Caco-2 (cell line): ENCODE data around the gene RPS27. TPM values are rescaled to one million over a fixed set of nuclear protein-coding genes. Genes with fewer than 3 reads are reported as not detected.

Experiments
- BruUV-seq: library from RNA; stranded (reverse); fragments of 400-500 nt; replicated peaks from 2 replicates; lab custom pipeline; 2021; lab: Mats Ljungman, UMichigan
- CTCF ChIA-PET: fragments of 300-600 bp; sonication (Branson Sonifier 250); formaldehyde crosslinking; loops from one replicate; lab custom pipeline; 2022; ENCODE audit warnings: antibody characterized with exemption; lab: Charles Lee
- POLR2A ChIA-PET: fragments of 300-600 bp; sonication (Branson Sonifier 250); formaldehyde crosslinking; loops from one replicate; lab custom pipeline; 2022; ENCODE audit warnings: antibody characterized with exemption; lab: Charles Lee
- DNase-seq, 2 experiments: peaks; one replicate each; pipeline versions ENCODE4 v3.0.0 to v3.0.0-alpha.2; 2020 to 2022
- H3K27me3 ChIP-seq: replicated peaks from 2 replicates; pipeline ENCODE4 v1.6.0; 2011; ENCODE audit warnings: low read length; ENCODE audit not compliant: control insufficient read depth, insufficient read depth
- H3K36me3 ChIP-seq: 2 replicates; pipeline ENCODE4 v1.5.1; 2011; ENCODE audit warnings: low read length; ENCODE audit not compliant: control insufficient read depth, insufficient read depth
- H3K4me1 ChIP-seq: fragments of 250-450 bp; sonication (Bioruptor Pico); 2 replicates; pipeline ENCODE4 v1.5.1; 2020; ENCODE audit warnings: mild to moderate bottlenecking
- H3K4me3 ChIP-seq: 2 replicates; pipeline ENCODE4 v1.5.1; 2011; ENCODE audit warnings: low read depth, mild to moderate bottlenecking, control low read depth, low read length
- H3K9me3 ChIP-seq: fragments of 250-450 bp; sonication (Bioruptor Pico); 2 replicates; pipeline ENCODE4 v1.5.1; 2020; ENCODE audit warnings: mild to moderate bottlenecking, moderate library complexity
- H3K27ac Mint-ChIP-seq: one replicate; pipeline ENCODE4 v1.8.0; 2022; ENCODE audit warnings: mixed read lengths; ENCODE audit not compliant: unreplicated experiment
- H3K27me3 Mint-ChIP-seq: one replicate; pipeline ENCODE4 v1.8.0; 2022; ENCODE audit warnings: mixed read lengths; ENCODE audit not compliant: insufficient read depth, unreplicated experiment
- H3K36me3 Mint-ChIP-seq: one replicate; pipeline ENCODE4 v1.8.0; 2022; ENCODE audit warnings: mild to moderate bottlenecking, mixed read lengths; ENCODE audit not compliant: insufficient read depth, unreplicated experiment
- H3K4me1 Mint-ChIP-seq: one replicate; pipeline ENCODE4 v1.8.0; 2022; ENCODE audit warnings: low read depth, mixed read lengths; ENCODE audit not compliant: unreplicated experiment
- H3K4me3 Mint-ChIP-seq: one replicate; pipeline ENCODE4 v1.8.0; 2022; ENCODE audit warnings: mild to moderate bottlenecking, moderate library complexity, mixed read lengths; ENCODE audit not compliant: unreplicated experiment
- H3K9me3 Mint-ChIP-seq: one replicate; pipeline ENCODE4 v1.8.0; 2022; ENCODE audit warnings: mixed read lengths; ENCODE audit not compliant: unreplicated experiment
- CTCF ChIP-seq, 2 experiments: fragments of 200-600 bp in 1 of 2; IDR thresholded peaks; 1 replicate in 1 of 2; 2 replicates in 1 of 2; pipeline versions ENCODE4 v1.5.1 to v1.8.0; 2011 to 2022; ENCODE audit warnings: antibody characterized with exemption in 1 of 2, control low read depth in 1 of 2, inconsistent platforms in 1 of 2, low read depth in 1 of 2, low read length in 1 of 2, mild to moderate bottlenecking in 1 of 2, moderate library complexity in 1 of 2; ENCODE audit not compliant: insufficient read depth in 1 of 2, severe bottlenecking in 1 of 2, unreplicated experiment in 1 of 2
- intact Hi-C: fragments of 100-400 bp; cut with micrococcal nuclease; formaldehyde crosslinking; loops from one replicate; pipeline ENCODE4 v1.10.0; 2022; ENCODE audit not compliant: unreplicated experiment
- total RNA-seq: library from RNA; stranded (reverse); gene quantifications from 2 replicates; pipeline ENCODE4 v1.2.3, GENCODE V29; 2022

The RPS27 gene
- total RNA-seq, 1 experiment from 2014 or later: 2,676 TPM

GRCh38 chr1:153963850-153964331, 26.7 kb upstream of the RPS27 start:
- DNase-seq: peak; percentile 89 to 94
- Mint-ChIP-seq H3K27ac (peak overlapping the region; percentile 93), H3K4me1 (peaks cover 24% of the 10 kb centered on the region), H3K36me3 (peaks cover 69% of the 10 kb centered on the region), H3K4me3 (peak overlapping the region; percentile 81), H3K9me3 (no peaks in the 10 kb centered on the region), H3K27me3 (no peaks in the 10 kb centered on the region)
- intact Hi-C loops: loop anchor here (1.0 to 2.0 kb wide), 2 partner anchors 22 to 41 kb away; partner anchors contain the start of genes GATAD2B and RAB13
- Histone ChIP-seq H3K36me3 (peaks cover 4% of the 10 kb centered on the region), H3K27me3 (no peaks in the 10 kb centered on the region), H3K9me3 (no peaks in the 10 kb centered on the region), H3K4me1 (peaks cover 14% of the 10 kb centered on the region), H3K4me3 (peak overlapping the region; percentile 72)
- no TSS peak for BruUV-seq
- ChIA-PET POLR2A (interaction anchor here (0.6 to 6.3 kb wide), 9 partner anchors 13 to 188 kb away, joined by 3 to 105 read pairs (median 9); partner anchors contain the start of genes GATAD2B, JTB, RAB13 and RPS27), CTCF (interaction anchor here (0.6 to 2.5 kb wide), 6 partner anchors 14 to 1316 kb away, joined by 3 to 14 read pairs (median 4); partner anchors contain the start of genes DENND4B and JTB)
- TF ChIP-seq CTCF (IDR thresholded peaks at IDR 0.05; ENCODE audit: insufficient read depth in 1 of 2, low read depth in 1 of 2, low read length in 1 of 2, severe bottlenecking in 1 of 2, unreplicated experiment in 1 of 2): no peak

GRCh38 chr1:153967107-153967999, 23.2 kb upstream of the RPS27 start, which contains the start of gene CREB3L4:
Gene CREB3L4 (plus strand): TSS chr1:153967902. CDS start chr1:153968526, 624 bp downstream.
- ChIA-PET CTCF (interaction anchor here (0.7 to 2.5 kb wide), 13 partner anchors 9 to 192 kb away, joined by 3 to 13 read pairs (median 4); partner anchors contain the start of genes CRTC2, DENND4B, JTB and RAB13), POLR2A (interaction anchor here (1.0 to 6.3 kb wide), 10 partner anchors 9 to 1793 kb away, joined by 4 to 105 read pairs (median 10); partner anchors contain the start of genes CRTC2, DENND4B, GATAD2B and JTB)
- H3K4me3 ChIP-seq: peak within 1 kb of the TSS; percentile 47
- Mint-ChIP-seq H3K36me3 (peaks cover 47% of the 10 kb centered on the region), H3K27me3 (no peaks in the 10 kb centered on the region), H3K4me1 (peaks cover 12% of the 10 kb centered on the region), H3K9me3 (no peaks in the 10 kb centered on the region), H3K4me3 (peak within 1 kb of the TSS; percentile 81), H3K27ac (peak within 1 kb of the TSS; percentile 99)
- peaks cover 9% of the 10 kb centered on the region; the same call in 1 of the 2 replicates for H3K4me1 ChIP-seq
- H3K9me3 ChIP-seq: no peaks in the 10 kb centered on the region
- no peaks in the 10 kb centered on the region for H3K36me3 ChIP-seq
- peak; percentile 42 to 49 for TF ChIP-seq CTCF (IDR thresholded peaks at IDR 0.05; ENCODE audit: insufficient read depth in 1 of 2, low read depth in 1 of 2, low read length in 1 of 2, severe bottlenecking in 1 of 2, unreplicated experiment in 1 of 2)
- DNase-seq: peak; percentile 95 to 97
- no peaks in the 10 kb centered on the region for H3K27me3 ChIP-seq
- BruUV-seq: no TSS peak
- intact Hi-C loops: loop anchor here (1.0 kb wide), 4 partner anchors 10 to 170 kb away; partner anchors contain the start of genes JTB and RAB13
